Transverse colon (tissue), 4 donors: ENCODE results near the gene FAXDC2. TPM values are rescaled to one million over a fixed set of nuclear protein-coding genes. Genes with fewer than 3 reads are reported as not detected.

Experiments used
- DNase-seq: peaks from one replicate; pipeline ENCODE4 v3.0.0-alpha.2; 2019
- H3K27ac ChIP-seq, 4 donors: fragments of 200-600 bp; sonication (generic); 2 replicates each; pipeline ENCODE4 v1.5.1; 2016 to 2018; ENCODE audit warnings: inconsistent platforms in 4 of 4
- H3K27me3 ChIP-seq: fragments of 200-600 bp; sonication (generic); 2 replicates; pipeline ENCODE4 v1.5.1; 2017; ENCODE audit warnings: inconsistent platforms
- H3K36me3 ChIP-seq, 4 donors: fragments of 200-600 bp; sonication (generic); 2 replicates each; pipeline ENCODE4 v1.5.1; 2017 to 2019; ENCODE audit warnings: inconsistent platforms in 4 of 4
- H3K4me1 ChIP-seq, 4 donors: fragments of 200-600 bp; sonication (generic); 2 replicates each; pipeline ENCODE4 v1.5.1; 2017 to 2020; ENCODE audit warnings: inconsistent platforms in 4 of 4
- H3K4me3 ChIP-seq, 4 donors: fragments of 200-600 bp; sonication (generic); 1 replicate in 1 of 4; 2 replicates in 3 of 4; pipeline versions ENCODE4 v1.5.1 to v1.6.1; 2017 to 2019; ENCODE audit warnings: inconsistent platforms in 4 of 4
- H3K9me3 ChIP-seq, 2 donors: fragments of 200-600 bp; sonication (generic); 2 replicates each; pipeline ENCODE4 v1.5.1; 2017 to 2019; ENCODE audit warnings: inconsistent platforms in 2 of 2
- CTCF ChIP-seq, 5 experiments: fragments of 200-600 bp in 3 of 5; fragments of 450-650 bp in 2 of 5; sonication (generic) in 3 of 5; IDR thresholded peaks; 1 replicate in 2 of 5; 2 replicates in 3 of 5; pipeline ENCODE4 v1.5.1; 2016 to 2017; ENCODE audit warnings: antibody characterized with exemption in 5 of 5, inconsistent platforms in 3 of 5, mild to moderate bottlenecking in 2 of 5, moderate library complexity in 1 of 5
- EP300 ChIP-seq: sonication (generic); formaldehyde crosslinking; IDR thresholded peaks from one replicate; pipeline ENCODE4 v1.6.1; 2017; ENCODE audit warnings: antibody characterized with exemption, low read depth
- POLR2A ChIP-seq: fragments of 450-650 bp; IDR thresholded peaks from one replicate; pipeline ENCODE4 v1.6.1; 2016; ENCODE audit warnings: antibody characterized with exemption, mild to moderate bottlenecking, moderate library complexity
- POLR2AphosphoS5 ChIP-seq, 3 donors: sonication (generic); formaldehyde crosslinking; IDR thresholded peaks; one replicate each; pipeline ENCODE4 v1.6.1; 2016; ENCODE audit warnings: antibody characterized with exemption in 3 of 3
- WGBS, 2 donors: methylation state at CpG; one replicate each; pipeline ENCODE4 v1.1.5; 2018; ENCODE audit warnings: low coverage in 1 of 2; 5-methylcytosine and 5-hydroxymethylcytosine counted together
- in situ Hi-C, 4 donors: fragments of 200-750 bp; cut with MboI; loops; one replicate each; pipeline versions ENCODE4 v1.15.0 to v1.15.1; 2017; ENCODE audit warnings: low sequenced_read_pairs in 3 of 4, low pct_ligation_motif_present in 1 of 4, low pct_unique_long_range_greater_than_20kb in 1 of 4
- intact Hi-C: fragments of 100-400 bp; cut with DNase I; formaldehyde crosslinking; loops from one replicate; pipeline ENCODE4 v1.15.1; 2023; ENCODE audit warnings: low total_unique reads
- total RNA-seq, 4 donors: library from RNA; depleted of rRNA; stranded (reverse); fragments of >200 nt; gene quantifications; one replicate each; pipeline ENCODE4 v1.1.0, GENCODE V29; 2016

FAXDC2 gene
- total RNA-seq, 4 donors from 2014 or later, result 10.3 to 54.8 (median 27.4) TPM

- H3K27me3 ChIP-seq, result no peaks in the 10 kb centered on the region
- 78 to 89% methylated on average over 3 of the region's 3 CpGs for WGBS, 2 donors
- no peak overlapping the region for H3K27ac ChIP-seq
- in situ Hi-C loops, result loop anchor here in 2 of 4 donors (10.0 to 25.0 kb wide), 2 partner anchors 146 to 339 kb away; no protein-coding TSS in a partner anchor
- TF ChIP-seq EP300 (no peak), POLR2A (no peak), CTCF (IDR thresholded peaks at IDR 0.05) (no peak), POLR2AphosphoS5 (IDR thresholded peaks at IDR 0.05) (no peak)
- intact Hi-C loops, result no loop called here
- no peaks in the 10 kb centered on the region for H3K9me3 ChIP-seq
- H3K4me1 ChIP-seq, result no peaks in the 10 kb centered on the region
- peaks cover 2 to 91% (median 44%) of the 10 kb centered on the region in 4 donors for H3K36me3 ChIP-seq
- DNase-seq, result no peak
- H3K4me3 ChIP-seq, result no peak overlapping the region
Measured at GRCh38 chr5:154801083-154801482, 49.3 kb downstream of the FAXDC2 start.

GRCh38 chr5:154800582-154800981 lies 49.8 kb downstream of the FAXDC2 start:
- Histone ChIP-seq H3K4me3 (no peak overlapping the region), H3K4me1 (no peaks in the 10 kb centered on the region), H3K27me3 (no peaks in the 10 kb centered on the region), H3K27ac (no peak overlapping the region), H3K9me3 (no peaks in the 10 kb centered on the region), H3K36me3 (peaks cover 2 to 86% (median 41%) of the 10 kb centered on the region in 4 donors)
- in situ Hi-C loops, result loop anchor here in 2 of 4 donors (10.0 to 25.0 kb wide), 2 partner anchors 146 to 338 kb away; no protein-coding TSS in a partner anchor
- intact Hi-C loops, result no loop called here
- DNase-seq, result no peak
- TF ChIP-seq POLR2A, result no peak
- no peak for TF ChIP-seq POLR2AphosphoS5 (IDR thresholded peaks at IDR 0.05)
- TF ChIP-seq EP300, result no peak
- no peak for TF ChIP-seq CTCF (IDR thresholded peaks at IDR 0.05)

GRCh38 chr5:154797762-154798161 lies 52.6 kb downstream of the FAXDC2 start:
- Histone ChIP-seq H3K36me3 (peaks cover 2 to 65% (median 33%) of the 10 kb centered on the region in 4 donors), H3K4me3 (no peak overlapping the region), H3K27ac (no peak overlapping the region), H3K27me3 (no peaks in the 10 kb centered on the region), H3K9me3 (no peaks in the 10 kb centered on the region), H3K4me1 (no peaks in the 10 kb centered on the region)
- TF ChIP-seq POLR2A (no peak), EP300 (no peak), CTCF (IDR thresholded peaks at IDR 0.05) (no peak), POLR2AphosphoS5 (IDR thresholded peaks at IDR 0.05) (no peak)
- intact Hi-C loops (no loop called here), in situ Hi-C loops (no loop called here)
- DNase-seq, result no peak
- WGBS, 2 donors, result 81 to 90% methylated on average over 4 of the region's 4 CpGs

- no peak for DNase-seq
- peaks cover 0 to 62% (median 30%) of the 10 kb centered on the region in 4 donors for H3K36me3 ChIP-seq
- in situ Hi-C loops (no loop called here), intact Hi-C loops (no loop called here)
- TF ChIP-seq POLR2AphosphoS5 (IDR thresholded peaks at IDR 0.05) (no peak), CTCF (IDR thresholded peaks at IDR 0.05) (no peak), POLR2A (no peak), EP300 (no peak)
- H3K4me3 ChIP-seq, result no peak overlapping the region
- WGBS, 2 donors, result 79 to 92% methylated on average over 1 to 3 of the region's 3 CpGs
- H3K27ac ChIP-seq, result no peak overlapping the region
- H3K4me1 ChIP-seq, result no peaks in the 10 kb centered on the region
- no peaks in the 10 kb centered on the region for H3K9me3 ChIP-seq
- H3K27me3 ChIP-seq, result no peaks in the 10 kb centered on the region
Measured at GRCh38 chr5:154795235-154795596, 55.2 kb downstream of the FAXDC2 start.
